ENCODE data around the gene NELFCD.

DNA sequence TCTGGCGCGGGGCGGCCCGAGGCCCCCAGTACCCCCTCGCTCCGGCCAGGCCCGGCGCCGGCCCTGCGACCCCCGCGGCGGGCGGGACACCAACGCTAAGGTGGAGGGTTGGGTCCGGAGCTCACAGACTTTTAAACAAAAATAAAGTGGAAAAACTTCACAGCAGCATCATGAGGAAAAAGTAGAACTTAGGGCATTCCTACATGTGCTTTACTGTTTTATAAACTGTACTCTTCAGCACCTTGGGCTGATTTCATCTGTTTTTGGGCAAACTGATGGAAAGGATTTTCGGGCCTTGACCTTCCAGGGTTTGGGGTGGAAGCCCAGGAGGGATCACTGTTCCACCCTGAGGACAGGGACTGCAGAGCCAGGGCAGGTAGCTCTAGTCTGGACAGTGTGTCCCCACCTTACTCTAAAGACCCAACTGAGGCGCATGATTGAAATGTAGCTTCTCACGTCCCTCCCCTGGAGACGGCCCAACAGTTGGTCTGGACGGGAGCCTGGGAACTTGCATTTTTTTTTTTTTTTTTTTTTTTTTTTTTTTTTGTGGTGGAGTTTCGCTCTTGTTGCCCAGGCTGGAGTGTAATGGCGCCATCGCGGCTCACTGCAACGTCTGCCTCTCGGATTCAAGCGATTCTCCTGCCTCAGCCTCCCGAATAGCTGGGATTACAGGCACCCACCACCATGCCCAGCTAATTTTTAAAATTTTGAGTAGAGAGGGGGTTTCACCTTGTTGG lies 740 bp downstream of the NELFCD start:
- TF ChIP-seq, protein P1, sequence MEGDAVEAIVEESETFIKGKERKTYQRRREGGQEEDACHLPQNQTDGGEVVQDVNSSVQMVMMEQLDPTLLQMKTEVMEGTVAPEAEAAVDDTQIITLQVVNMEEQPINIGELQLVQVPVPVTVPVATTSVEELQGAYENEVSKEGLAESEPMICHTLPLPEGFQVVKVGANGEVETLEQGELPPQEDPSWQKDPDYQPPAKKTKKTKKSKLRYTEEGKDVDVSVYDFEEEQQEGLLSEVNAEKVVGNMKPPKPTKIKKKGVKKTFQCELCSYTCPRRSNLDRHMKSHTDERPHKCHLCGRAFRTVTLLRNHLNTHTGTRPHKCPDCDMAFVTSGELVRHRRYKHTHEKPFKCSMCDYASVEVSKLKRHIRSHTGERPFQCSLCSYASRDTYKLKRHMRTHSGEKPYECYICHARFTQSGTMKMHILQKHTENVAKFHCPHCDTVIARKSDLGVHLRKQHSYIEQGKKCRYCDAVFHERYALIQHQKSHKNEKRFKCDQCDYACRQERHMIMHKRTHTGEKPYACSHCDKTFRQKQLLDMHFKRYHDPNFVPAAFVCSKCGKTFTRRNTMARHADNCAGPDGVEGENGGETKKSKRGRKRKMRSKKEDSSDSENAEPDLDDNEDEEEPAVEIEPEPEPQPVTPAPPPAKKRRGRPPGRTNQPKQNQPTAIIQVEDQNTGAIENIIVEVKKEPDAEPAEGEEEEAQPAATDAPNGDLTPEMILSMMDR (IDR thresholded peaks at IDR 0.05), result no peak
- TF ChIP-seq POLR2A (IDR thresholded peaks at IDR 0.05), result no peak
- TF ChIP-seq POLR2AphosphoS5 (IDR thresholded peaks at IDR 0.05), result no peak

Data from transverse colon (tissue), 4 donors.